Measurements from ENCODE around the gene IGFL3.
"Not testable (repeated sequence)": the region's sequence is repeated elsewhere in the genome, so short reads cannot be mapped to it uniquely, and the experiment has no call there.

IGFL3 gene

DNA sequence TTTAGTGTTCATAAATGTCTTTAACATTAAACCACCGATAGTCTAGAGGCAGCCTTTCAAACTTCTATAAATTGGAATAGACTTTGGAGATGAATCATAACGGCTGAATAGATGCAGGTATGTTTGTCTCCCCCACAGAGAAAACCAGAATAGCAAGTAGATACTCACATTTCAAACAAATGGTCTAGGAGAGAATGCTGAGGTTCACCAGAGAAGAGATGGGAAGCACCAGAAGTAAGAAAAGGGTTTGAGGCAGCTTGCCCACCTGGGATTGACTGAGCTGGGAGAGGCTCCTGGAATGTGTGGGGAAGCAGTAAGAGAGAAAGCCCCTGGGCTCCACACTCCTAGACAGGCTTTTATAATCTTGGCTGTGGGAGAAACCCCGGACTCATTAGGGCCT, 6.4 kb downstream of the IGFL3 start:
- DNase-seq = no peak

DNA sequence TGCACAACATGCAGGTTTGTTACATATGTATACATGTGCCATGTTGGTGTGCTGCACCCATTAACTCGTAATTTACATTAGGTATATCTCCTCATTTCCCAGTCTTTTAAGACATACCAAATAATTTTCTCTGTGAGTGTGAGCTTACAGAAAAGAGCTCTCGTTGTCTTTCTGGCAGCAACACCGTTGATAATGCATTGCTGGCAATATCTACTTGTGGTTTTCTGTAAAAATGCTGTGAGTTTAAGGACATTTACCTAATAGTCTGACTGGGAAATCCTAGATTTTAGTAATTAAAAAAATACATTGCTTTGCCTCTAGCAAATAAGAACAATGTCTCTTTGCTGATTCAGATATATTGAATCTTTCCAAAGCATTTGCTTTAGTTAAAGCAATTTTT, 8.4 kb downstream of the IGFL3 start:
- DNase-seq = no peak

GRCh38 chr19:46115396-46116106, 8.9 kb downstream of the IGFL3 start:
- DNase-seq = no peak

- DNase-seq = no peak
These were observed 10.8 kb downstream of the IGFL3 start for GRCh38 chr19:46113726-46114125.

DNA sequence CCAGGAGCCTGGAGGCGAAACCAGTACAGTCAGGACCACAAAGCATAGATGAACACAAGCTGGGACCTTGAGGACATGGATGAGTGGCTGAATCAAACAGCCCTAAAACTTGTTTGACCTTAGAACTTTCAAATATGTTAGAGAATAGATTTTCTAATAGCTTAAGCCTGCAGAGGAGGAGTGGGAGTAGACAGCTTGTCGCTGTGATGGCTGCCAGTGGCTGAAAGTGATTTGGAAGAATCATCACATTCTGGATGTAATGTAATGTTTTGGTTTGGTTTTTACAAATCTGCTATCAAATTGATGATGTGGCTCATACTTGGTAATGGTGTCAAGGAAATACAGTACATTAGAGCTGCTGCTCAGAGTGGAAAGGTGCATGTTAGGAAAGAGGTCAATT, 12.0 kb downstream of the IGFL3 start:
- DNase-seq = no peak

DNA sequence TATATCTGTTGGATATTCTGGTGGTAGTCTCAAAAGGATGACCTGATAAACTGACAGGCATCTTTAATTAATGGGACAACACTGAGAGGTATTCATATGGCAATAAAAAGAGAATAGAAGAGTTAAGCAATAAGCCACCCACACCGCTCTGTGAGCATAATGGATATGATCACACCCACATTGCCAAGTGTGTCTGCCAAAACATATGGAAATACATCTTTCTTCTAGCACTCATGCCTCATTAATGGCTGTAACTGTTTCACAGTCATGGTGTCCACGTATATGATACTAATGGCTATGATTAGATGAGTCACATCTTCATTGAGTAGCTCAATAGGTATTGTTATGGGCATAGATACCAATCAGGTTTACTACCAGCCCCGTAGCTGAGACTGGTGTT, 13.1 kb downstream of the IGFL3 start:
- DNase-seq = no peak

DNA sequence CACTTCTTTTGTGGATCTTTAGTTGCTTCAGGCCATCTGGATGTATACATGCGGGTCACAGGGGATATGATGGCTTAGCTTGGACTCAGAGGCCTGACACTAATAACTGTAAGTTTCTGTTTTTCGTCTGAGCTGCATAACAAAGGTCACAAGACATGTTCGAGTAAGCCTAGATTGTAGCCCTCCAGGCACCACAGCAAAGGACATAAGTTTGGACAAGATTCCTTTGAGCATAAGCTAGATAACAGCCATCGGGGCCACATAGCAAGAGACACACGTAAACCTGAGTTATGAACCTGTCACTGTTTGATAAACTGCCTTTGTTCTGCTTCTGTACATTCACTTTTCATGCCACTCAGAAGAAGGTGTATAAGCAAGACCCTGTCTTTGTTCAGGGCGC, 14.6 kb downstream of the IGFL3 start:
- no peak for DNase-seq

DNA sequence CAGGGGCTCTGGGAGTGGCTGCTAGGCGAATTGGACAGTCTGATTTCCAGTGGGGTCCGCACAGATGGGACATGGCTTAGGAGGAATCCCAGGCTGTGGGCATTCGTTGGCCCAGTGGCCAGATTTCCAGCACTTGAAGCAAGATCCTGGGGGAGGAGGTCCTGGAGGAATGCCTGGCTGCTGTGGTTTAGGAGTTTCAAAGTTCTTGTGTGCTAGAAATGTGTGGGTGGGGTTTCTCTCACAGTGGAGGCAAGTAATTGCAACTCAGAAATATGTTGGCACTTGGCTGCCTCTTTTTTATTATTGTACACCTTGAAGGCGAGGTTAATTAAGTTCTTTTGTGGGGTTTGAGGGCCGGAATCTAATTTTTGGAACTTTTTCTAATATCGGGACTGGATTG, 17.1 kb downstream of the IGFL3 start:
- no peak for DNase-seq

DNA sequence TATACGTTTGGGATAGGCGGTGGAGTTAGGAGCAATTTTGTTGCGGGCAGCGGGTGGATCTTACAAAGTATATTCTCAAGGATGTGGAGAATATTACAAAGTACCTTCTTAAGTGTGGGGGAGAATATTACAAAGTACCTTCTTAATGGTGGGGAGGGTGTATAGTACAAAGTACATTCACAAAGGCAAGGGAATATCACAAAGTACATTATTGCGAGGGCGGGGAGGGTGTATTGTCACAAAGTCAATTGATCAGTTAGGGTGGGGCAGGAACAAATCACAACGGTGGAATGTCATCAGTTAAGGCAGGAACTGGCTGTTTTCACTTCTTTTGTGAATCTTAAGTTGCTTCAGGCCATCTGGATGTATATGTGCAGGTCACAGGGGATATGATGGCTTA, 22.2 kb downstream of the IGFL3 start:
- DNase-seq = not testable (repeated sequence)

- no peak for DNase-seq
These were observed 23.2 kb downstream of the IGFL3 start for GRCh38 chr19:46101293-46101692.

- no peak for DNase-seq
These were observed 24.1 kb downstream of the IGFL3 start for GRCh38 chr19:46100344-46100743.

DNA sequence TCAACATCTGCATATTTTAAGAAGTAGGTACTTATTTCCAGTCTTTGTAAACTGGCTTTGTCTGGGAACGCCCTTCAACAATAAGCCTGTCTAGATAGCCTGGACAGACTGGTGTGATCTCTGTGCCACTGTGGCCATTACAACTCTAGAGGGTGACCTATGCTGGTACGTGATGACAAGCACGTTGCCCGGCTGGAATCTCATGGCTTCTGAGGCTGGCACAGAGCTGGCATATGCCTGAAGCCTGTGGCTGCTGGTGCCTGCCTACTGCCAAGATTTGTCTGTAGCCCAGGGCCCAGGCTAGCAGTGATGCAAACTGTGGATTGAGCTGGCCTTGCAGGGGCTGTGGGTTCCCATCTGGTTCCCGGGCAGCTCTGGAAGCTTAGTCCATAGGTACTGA, 34.0 kb downstream of the IGFL3 start:
- no peak for DNase-seq

DNA sequence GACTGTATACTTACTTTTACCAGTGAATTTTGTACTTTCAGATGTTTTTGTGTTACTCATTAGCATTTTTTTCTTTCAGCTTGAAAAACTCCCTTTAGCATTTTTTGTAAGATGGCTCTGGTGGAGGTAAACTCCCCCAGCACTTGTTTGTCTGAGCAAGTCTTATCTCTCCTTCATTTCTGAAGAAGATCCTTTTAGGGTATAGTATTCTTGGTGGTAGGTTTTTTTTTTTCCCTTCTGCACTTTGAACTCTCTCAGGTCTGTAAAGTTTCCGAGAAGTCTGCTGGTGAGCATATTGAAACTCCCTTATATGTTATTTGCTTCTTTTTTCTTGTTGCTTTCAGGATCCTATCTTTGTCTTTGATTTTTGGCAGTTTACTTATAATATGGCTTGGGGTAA, 35.1 kb downstream of the IGFL3 start:
- no peak for DNase-seq

- DNase-seq = no peak
These were observed 36.4 kb downstream of the IGFL3 start for GRCh38 chr19:46088101-46088500.

DNA sequence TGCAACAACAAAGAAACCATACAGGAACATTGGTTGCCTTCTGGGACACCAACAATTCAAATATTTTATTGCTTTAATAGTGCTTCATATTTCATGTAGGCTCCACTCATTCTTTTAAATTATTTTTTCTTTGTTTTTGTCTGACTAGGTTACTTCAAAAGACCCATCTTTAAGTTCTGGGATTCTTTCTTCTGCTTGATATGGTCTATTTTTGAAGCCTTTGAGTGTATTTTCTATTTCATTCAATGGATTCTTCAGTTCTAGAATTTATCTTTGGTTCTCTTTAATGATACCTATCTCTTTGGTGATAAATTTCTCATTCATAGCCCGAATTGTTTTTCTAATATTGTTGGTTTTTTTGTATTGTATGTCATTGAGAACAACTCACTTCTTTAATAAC, 38.6 kb downstream of the IGFL3 start:
- no peak for DNase-seq

GRCh38 chr19:46082728-46083050, 41.8 kb downstream of the IGFL3 start:
- no peak for DNase-seq

GRCh38 chr19:46081928-46082727, 42.4 kb downstream of the IGFL3 start:
- DNase-seq = no peak

- DNase-seq = no peak
These were observed 43.9 kb downstream of the IGFL3 start for GRCh38 chr19:46080561-46080960.

GRCh38 chr19:46079576-46079975, 44.9 kb downstream of the IGFL3 start:
- no peak for DNase-seq

DNA sequence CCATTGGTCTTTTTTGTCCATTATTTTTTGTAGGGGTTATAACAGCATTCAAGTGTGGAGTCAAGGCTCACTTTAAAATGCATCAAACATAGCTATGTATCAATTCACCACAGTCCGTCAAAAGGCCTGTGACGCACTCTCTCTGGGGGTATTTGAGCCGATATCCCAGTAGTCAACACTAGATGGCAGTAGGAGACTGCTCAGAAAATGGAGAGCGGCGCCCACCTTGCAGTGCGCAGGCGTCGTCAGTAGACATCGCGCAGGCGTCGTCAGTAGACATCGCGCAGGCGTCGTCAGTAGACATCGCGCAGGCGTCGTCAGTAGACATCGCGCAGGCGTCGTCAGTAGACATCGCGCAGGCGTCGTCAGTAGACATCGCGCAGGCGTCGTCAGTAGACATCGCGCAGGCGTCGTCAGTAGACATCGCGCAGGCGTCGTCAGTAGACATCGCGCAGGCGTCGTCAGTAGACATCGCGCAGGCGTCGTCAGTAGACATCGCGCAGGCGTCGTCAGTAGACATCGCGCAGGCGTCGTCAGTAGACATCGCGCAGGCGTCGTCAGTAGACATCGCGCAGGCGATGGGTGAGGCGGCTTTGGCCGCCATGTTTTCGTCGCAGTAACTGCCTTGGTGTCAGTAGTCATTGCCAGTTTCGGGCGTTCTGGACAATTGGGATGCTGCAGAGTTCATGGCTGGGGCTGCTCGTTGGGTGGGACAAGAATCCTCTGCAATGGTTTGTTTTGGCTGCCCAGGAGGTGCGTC, 45.7 kb downstream of the IGFL3 start:
- DNase-seq = not testable (repeated sequence)

DNA sequence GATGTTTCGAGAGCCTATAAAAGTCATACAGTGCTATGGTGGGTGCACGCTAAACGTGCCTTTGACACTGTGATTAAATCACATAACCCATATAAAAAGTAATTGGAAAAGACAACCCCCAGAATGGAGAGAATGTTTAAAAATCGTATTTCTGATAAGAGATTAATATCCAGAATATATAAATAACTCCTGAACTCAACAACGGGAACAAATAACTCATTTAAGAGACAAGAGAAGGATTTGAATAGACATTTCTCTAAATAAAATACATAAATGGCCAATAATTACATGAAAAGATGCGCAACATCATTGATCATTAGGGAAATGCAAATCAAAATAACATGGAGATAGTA, 46.7 kb downstream of the IGFL3 start:
- no peak for DNase-seq

DNA sequence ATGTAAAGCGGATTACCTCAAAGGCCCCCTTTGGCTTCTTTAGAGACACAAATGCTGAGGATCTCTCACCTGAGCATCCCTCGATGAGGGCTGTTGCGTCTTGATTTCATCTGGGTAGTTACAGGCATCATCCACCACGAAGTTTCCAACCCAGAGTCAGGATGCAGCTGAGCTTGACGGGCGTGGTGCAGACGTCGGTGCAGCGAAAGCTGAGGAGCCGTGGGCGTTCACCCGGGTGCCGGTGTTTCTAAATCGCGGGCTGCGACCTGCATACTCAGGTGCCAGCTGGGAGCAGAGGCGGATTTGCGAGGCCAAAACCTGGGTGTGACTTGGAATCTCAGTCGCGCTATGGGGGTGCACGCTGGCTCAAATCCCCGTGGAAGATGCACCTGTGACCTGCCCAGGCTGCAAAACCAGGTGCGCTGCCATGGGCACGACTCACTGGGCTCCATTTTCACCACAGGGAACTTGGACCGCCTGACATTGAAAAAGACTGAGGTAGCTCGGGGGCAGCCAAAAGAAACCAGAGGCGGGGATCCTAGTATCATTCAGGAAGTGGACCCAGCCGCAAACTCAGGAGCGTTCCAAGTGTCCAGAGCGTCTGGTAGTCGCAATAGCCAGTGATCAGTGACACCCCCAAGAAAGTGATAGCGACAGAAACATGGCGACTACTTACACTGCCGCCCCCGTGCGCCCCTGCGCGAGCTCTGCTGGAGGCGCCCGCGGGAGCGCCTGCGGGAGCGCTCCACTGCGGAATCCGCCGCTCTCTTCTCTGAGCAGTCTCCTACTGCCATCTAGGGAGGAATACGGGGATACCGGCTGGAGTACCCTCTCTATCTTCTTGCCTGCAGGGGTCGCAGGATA, 47.3 kb downstream of the IGFL3 start:
- peak in 1 of 2 experiments; percentile 6 for DNase-seq
